GM18517 (cell line): ENCODE results near the gene HADHA.
A peak's percentile ranks its signal among the peaks of the same experiment; 100 is the strongest.

Source experiments
- ATAC-seq: cut with Tn5 transposase; IDR thresholded peaks from one replicate; pipeline ENCODE4 v1.9.1; 2021; ENCODE audit warnings: mild to moderate bottlenecking, moderate library complexity; ENCODE audit not compliant: unreplicated experiment

HADHA gene

GRCh38 chr2:26195040-26195984 is 49.1 kb downstream of the HADHA start:
- ATAC-seq, result no peak

GRCh38 chr2:26193578-26194231 is 50.7 kb downstream of the HADHA start:
- no peak for ATAC-seq

- no peak for ATAC-seq
Measured at GRCh38 chr2:26191316-26192159, 52.9 kb downstream of the HADHA start.

GRCh38 chr2:26190369-26190768 is 54.1 kb downstream of the HADHA start:
- no peak for ATAC-seq

- ATAC-seq, result no peak
Measured at GRCh38 chr2:26189751-26190150, 54.7 kb downstream of the HADHA start.

- no peak for ATAC-seq
Measured at GRCh38 chr2:26189123-26189522, 55.3 kb downstream of the HADHA start.

GRCh38 chr2:26187537-26188104 is 56.8 kb downstream of the HADHA start:
- ATAC-seq, result no peak

GRCh38 chr2:26187114-26187513 is 57.3 kb downstream of the HADHA start:
- no peak for ATAC-seq

- ATAC-seq, result no peak
Measured at GRCh38 chr2:26185954-26186770, 58.3 kb downstream of the HADHA start.

GRCh38 chr2:26185304-26185928 is 59.0 kb downstream of the HADHA start:
- no peak for ATAC-seq

GRCh38 chr2:26184555-26185303 is 59.7 kb downstream of the HADHA start:
- peak; percentile 79 for ATAC-seq

- no peak for ATAC-seq
Measured at GRCh38 chr2:26184121-26184520, 60.3 kb downstream of the HADHA start.

- no peak for ATAC-seq
Measured at GRCh38 chr2:26182887-26183630, 61.4 kb downstream of the HADHA start.

- no peak for ATAC-seq
Measured at GRCh38 chr2:26182441-26182840, 62.0 kb downstream of the HADHA start.

- no peak for ATAC-seq
Measured at GRCh38 chr2:26179446-26179913, 65.0 kb downstream of the HADHA start.

GRCh38 chr2:26178746-26179436 is 65.5 kb downstream of the HADHA start:
- ATAC-seq, result no peak

- no peak for ATAC-seq
Measured at GRCh38 chr2:26178246-26178645, 66.2 kb downstream of the HADHA start.
